HepG2 (cell line): ENCODE results near the gene ANO10. TPM values are rescaled to one million over a fixed set of nuclear protein-coding genes. Genes with fewer than 3 reads are reported as not detected.
A peak's percentile ranks its signal among the peaks of the same experiment; 100 is the strongest.

Source experiments
- ATAC-seq: fragments of 200-7000 bp; cut with Tn5 transposase; 3 replicates; pipeline ENCODE4 v1.9.1; 2020; ENCODE audit warnings: mild to moderate bottlenecking, moderate library complexity
- BruUV-seq: library from RNA; stranded (reverse); fragments of 400-500 nt; replicated peaks from 2 replicates; lab custom pipeline; 2021; lab: Mats Ljungman, UMichigan
- CTCF ChIA-PET: fragments of 300-600 bp; formaldehyde crosslinking; extraction: SDS; loops from one replicate; lab custom pipeline; 2021; ENCODE audit warnings: low total read pairs, inconsistent platforms, low intra/inter-chr PET ratio; lab: Yijun Ruan, JAX
- POLR2A ChIA-PET: fragments of 350-600 bp; sonication (Branson Sonifier 250); formaldehyde crosslinking; loops from one replicate; lab custom pipeline; 2020; ENCODE audit warnings: antibody characterized with exemption, inconsistent platforms; lab: Yijun Ruan, JAX
- DNase-seq: peaks from one replicate; pipeline ENCODE4 v3.0.0-alpha.2; 2015; ENCODE audit warnings: low spot score
- FAIRE-seq: peaks from 3 replicates; lab custom pipeline; 2011; peaks lifted over from hg19 to GRCh38; lab: Jason Lieb, UNC
- H2AFZ ChIP-seq: one replicate; pipeline ENCODE4 v1.6.1; 2011; ENCODE audit warnings: low read length, inconsistent platforms
- H3K27ac ChIP-seq: fragments of 300-600 bp; 3 replicates; pipeline ENCODE4 v1.8.0; 2011; ENCODE audit warnings: mixed run types, mild to moderate bottlenecking, mixed read lengths, low read length, inconsistent platforms; ENCODE audit not compliant: insufficient read depth; ENCODE audit errors: extremely low read length
- H3K27me3 ChIP-seq, 2 experiments: fragments of 200-600 bp in 1 of 2; 2 replicates in 1 of 2; 3 replicates in 1 of 2; pipeline versions ENCODE4 v1.6.0 to v1.8.0; 2011; ENCODE audit warnings: low read length in 2 of 2, mild to moderate bottlenecking in 2 of 2, moderate library complexity in 2 of 2, inconsistent platforms in 1 of 2; ENCODE audit not compliant: insufficient read depth in 2 of 2, control insufficient read depth in 1 of 2
- H3K36me3 ChIP-seq, 2 experiments: fragments of 200-600 bp in 1 of 2; replicated peaks in 1 of 2; 2 replicates in 1 of 2; 3 replicates in 1 of 2; pipeline versions ENCODE4 v1.5.1 to v1.8.0; 2011; ENCODE audit warnings: low read length in 2 of 2, inconsistent platforms in 1 of 2; ENCODE audit not compliant: insufficient read depth in 2 of 2, control insufficient read depth in 1 of 2
- H3K4me1 ChIP-seq: 2 replicates; pipeline ENCODE4 v1.5.1; 2012; ENCODE audit warnings: low read length, inconsistent platforms; ENCODE audit not compliant: insufficient read depth
- H3K4me2 ChIP-seq: 2 replicates; pipeline ENCODE4 v1.6.0; 2011; ENCODE audit warnings: low read depth, low read length, inconsistent platforms
- H3K4me3 ChIP-seq, 3 experiments: fragments of 200-600 bp in 1 of 3; sonication (generic), shearing (Covaris generic) in 1 of 3; replicated peaks in 1 of 3; 2 replicates each; pipeline ENCODE4 v1.5.1; 2011 to 2016; ENCODE audit warnings: low read length in 3 of 3, inconsistent platforms in 2 of 3, low read depth in 2 of 3, mild to moderate bottlenecking in 2 of 3, control low read depth in 1 of 3, mixed read lengths in 1 of 3; ENCODE audit not compliant: insufficient read depth in 1 of 3
- H3K79me2 ChIP-seq: one replicate; pipeline ENCODE4 v1.6.1; 2011; ENCODE audit warnings: low read length, inconsistent platforms; ENCODE audit not compliant: insufficient read depth
- H3K9ac ChIP-seq: 2 replicates; pipeline ENCODE4 v1.6.0; 2011; ENCODE audit warnings: mild to moderate bottlenecking, low read depth, low read length, inconsistent platforms; ENCODE audit not compliant: insufficient read depth
- H3K9me3 ChIP-seq: 2 replicates; pipeline ENCODE4 v1.5.1; 2012; ENCODE audit warnings: mild to moderate bottlenecking, low read length
- H4K20me1 ChIP-seq: 2 replicates; pipeline ENCODE4 v1.6.0; 2011; ENCODE audit warnings: inconsistent platforms, mild to moderate bottlenecking, low read length, moderate library complexity; ENCODE audit not compliant: insufficient read depth
- CEBPB ChIP-seq: IDR thresholded peaks from 2 replicates; pipeline ENCODE4 v1.6.1; 2011; ENCODE audit warnings: low read depth, low read length, improper control_type of control experiment, borderline replicate concordance
- FOXK1 ChIP-seq: sonication (generic); formaldehyde crosslinking; IDR thresholded peaks from 2 replicates; pipeline ENCODE4 v1.4.0; 2020; ENCODE audit warnings: low read depth, missing genetic modification reagents, borderline replicate concordance
- GPN1 ChIP-seq: sonication (generic); formaldehyde crosslinking; IDR thresholded peaks from 2 replicates; pipeline ENCODE4 v1.5.1; 2020; ENCODE audit warnings: missing genetic modification reagents, borderline replicate concordance
- LCORL ChIP-seq, 2 experiments: fragments of 450-650 bp in 1 of 2; sonication (generic) in 1 of 2; formaldehyde crosslinking in 1 of 2; IDR thresholded peaks; 2 replicates each; pipeline versions ENCODE4 v1.5.0 to v1.6.1; 2017 to 2020; ENCODE audit warnings: antibody characterized with exemption in 1 of 2, missing genetic modification reagents in 1 of 2
- MAF1 ChIP-seq: sonication (generic); formaldehyde crosslinking; IDR thresholded peaks from 2 replicates; pipeline ENCODE4 v1.5.0; 2020; ENCODE audit warnings: missing genetic modification reagents, borderline replicate concordance
- RFX5 ChIP-seq: IDR thresholded peaks from 2 replicates; pipeline ENCODE4 v1.6.1; 2011; ENCODE audit warnings: low read depth, low read length, improper control_type of control experiment
- ZNF124 ChIP-seq: sonication (generic); formaldehyde crosslinking; IDR thresholded peaks from 2 replicates; pipeline ENCODE4 v1.4.0; 2020; ENCODE audit warnings: missing genetic modification reagents
- WGBS: methylation state at CpG from one replicate; pipeline ENCODE4 v1.1.6; 2017; ENCODE audit warnings: low lambda C conversion rate; 5-methylcytosine and 5-hydroxymethylcytosine counted together
- in situ Hi-C: cut with HindIII; loops from 2 replicates; pipeline ENCODE4 v1.10.0; 2017; ENCODE audit warnings: low pct_unique_long_range_greater_than_20kb; ENCODE audit not compliant: extremely low pct_ligation_motif_present
- intact Hi-C: fragments of 100-400 bp; cut with micrococcal nuclease; formaldehyde crosslinking; loops from one replicate; pipeline ENCODE4 v1.10.0; 2022; ENCODE audit not compliant: unreplicated experiment
- polyA plus RNA-seq, 8 experiments: library from polyadenylated mRNA; depleted of rRNA in 3 of 8; stranded (reverse) in 7 of 8; unstranded in 1 of 8; fragments of >200 nt; fragmentation: Illumina TruSeq in 4 of 8; extraction: Trizol in 4 of 8; gene quantifications; 2 replicates each; pipeline versions ENCODE4 v1.2.1 to v1.2.3, GENCODE V29; 2011 to 2016; ENCODE audit warnings: low read depth in 4 of 8, missing spikeins in 1 of 8, mixed read lengths in 1 of 8; ENCODE audit not compliant: insufficient read depth in 1 of 8
- total RNA-seq, 5 experiments: library from RNA; depleted of rRNA; stranded (reverse); fragments of >200 nt; fragmentation: Illumina TruSeq; extraction: Trizol; gene quantifications; 2 replicates each; pipeline ENCODE4 v1.2.3, GENCODE V29; 2016; ENCODE audit warnings: low read depth in 1 of 5

The ANO10 gene
- total and polyA plus RNA-seq, 2 of the 13 experiments (the other 11 are each of a cell fraction or from before 2014, with no cell fraction given): 10.4 to 13.1 TPM

GRCh38 chr3:43644443-43644842 lies 22.6 kb upstream of the ANO10 start:
- H3K9ac ChIP-seq: no peak overlapping the region
- intact Hi-C loops (no loop called here), in situ Hi-C loops (no loop called here)
- no peaks in the 10 kb centered on the region for H4K20me1 ChIP-seq
- DNase-seq (no peak), FAIRE-seq (no peak), ATAC-seq (no peak)
- no peaks in the 10 kb centered on the region for H3K36me3 ChIP-seq
- H3K79me2 ChIP-seq: no peaks in the 10 kb centered on the region
- H3K27me3 ChIP-seq: no peaks in the 10 kb centered on the region
- H3K4me1 ChIP-seq: peaks cover 9% of the 10 kb centered on the region; the same call in 1 of the 2 replicates
- ChIA-PET POLR2A (no interaction called here), CTCF (no interaction called here)
- H3K9me3 ChIP-seq: no peaks in the 10 kb centered on the region
- no TSS peak for BruUV-seq
- no peak overlapping the region for H2AFZ ChIP-seq
- no peak overlapping the region for H3K4me3 ChIP-seq
- H3K4me2 ChIP-seq: no peak overlapping the region
- no peak for TF ChIP-seq LCORL (IDR thresholded peaks at IDR 0.05)
- TF ChIP-seq LCORL (CRISPR knock-in tag; IDR thresholded peaks at IDR 0.05): no peak
- TF ChIP-seq RFX5: peak; percentile 60
- no peak for TF ChIP-seq FOXK1 (CRISPR knock-in tag)
- no peak for TF ChIP-seq ZNF124
- no peak for TF ChIP-seq MAF1 (CRISPR knock-in tag)
- no peak overlapping the region for H3K27ac ChIP-seq
- WGBS: 79% methylated on average over 2 of the region's 2 CpGs

- intact Hi-C loops: no loop called here
- Histone ChIP-seq H4K20me1 (no peaks in the 10 kb centered on the region), H3K4me1 (peaks cover 11% of the 10 kb centered on the region), H3K9me3 (no peaks in the 10 kb centered on the region), H3K79me2 (no peaks in the 10 kb centered on the region), H3K36me3 (no peaks in the 10 kb centered on the region), H3K27ac (no peak overlapping the region), H2AFZ (no peak overlapping the region), H3K4me2 (no peak overlapping the region), H3K9ac (no peak overlapping the region), H3K4me3 (no peak overlapping the region), H3K27me3 (no peaks in the 10 kb centered on the region)
- ATAC-seq (no peak), DNase-seq (no peak), FAIRE-seq (no peak)
- ChIA-PET POLR2A (no interaction called here), CTCF (no interaction called here)
- BruUV-seq: no TSS peak
- in situ Hi-C loops: no loop called here
- TF ChIP-seq CEBPB (peak; percentile 49; the same call in 1 of the 2 replicates), GPN1 (CRISPR knock-in tag) (no peak)
- WGBS: under 1% methylated on average over 4 of the region's 4 CpGs
Measured at GRCh38 chr3:43641306-43642114, 19.7 kb upstream of the ANO10 start.
